ENCODE measurements around the gene DCUN1D2.
A peak's percentile ranks its signal among the peaks of the same experiment; 100 is the strongest.

DCUN1D2 gene

DNA sequence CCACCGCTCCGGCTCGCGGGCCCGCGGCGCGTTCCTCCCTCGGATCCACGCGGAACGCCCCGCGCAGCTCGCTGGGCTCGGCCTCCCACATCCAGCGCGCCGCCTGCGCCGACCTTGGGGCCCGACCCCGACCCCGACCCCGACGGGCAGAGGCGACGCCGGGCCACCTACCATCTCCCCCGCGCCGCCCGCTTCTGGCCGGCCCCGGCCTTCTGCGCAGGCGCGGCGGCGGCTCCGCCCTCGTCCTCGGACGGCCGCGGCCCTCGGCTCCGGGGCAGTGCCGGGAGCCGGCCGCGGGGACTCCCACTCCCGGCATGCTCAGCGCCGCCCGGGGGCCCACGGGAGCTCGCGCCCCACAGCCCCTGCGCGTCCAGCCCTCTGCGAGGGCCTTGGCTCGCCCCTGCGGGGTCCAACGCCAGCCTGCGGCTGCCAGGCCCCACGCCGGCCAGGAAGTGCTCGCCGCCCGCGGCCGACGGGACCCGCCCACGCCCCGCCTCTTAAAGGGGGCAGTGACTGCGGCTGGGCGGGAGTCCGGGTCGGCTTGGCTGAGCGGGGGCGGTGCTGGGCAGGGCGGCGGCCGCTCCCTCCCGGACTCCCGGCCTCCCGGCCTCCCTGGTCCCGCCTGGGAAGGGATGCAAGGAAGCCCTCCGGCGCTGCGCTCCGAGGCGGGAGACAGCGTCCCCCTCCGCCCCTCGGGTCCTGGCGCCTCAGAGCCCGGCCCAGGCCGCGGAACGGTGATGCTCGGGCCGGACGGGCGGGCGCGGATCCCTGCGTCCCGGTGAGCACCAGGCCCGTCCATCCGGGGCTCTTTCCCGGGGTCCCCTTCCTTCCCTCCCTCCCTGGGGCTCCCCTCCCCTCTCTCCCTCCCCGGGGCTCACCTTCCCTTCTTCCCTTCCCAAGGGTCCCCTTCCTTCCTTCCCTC lies at the start of gene DCUN1D2:
Gene DCUN1D2 (minus strand): TSS at position 216 of the 922 bp plus-strand sequence. CDS start 42 bp downstream, at position 174.
- peak within 1 kb of the TSS; percentile 94 for H3K4me3 ChIP-seq (ENCODE audit: low read depth, low read length)
- TF ChIP-seq, protein P1, sequence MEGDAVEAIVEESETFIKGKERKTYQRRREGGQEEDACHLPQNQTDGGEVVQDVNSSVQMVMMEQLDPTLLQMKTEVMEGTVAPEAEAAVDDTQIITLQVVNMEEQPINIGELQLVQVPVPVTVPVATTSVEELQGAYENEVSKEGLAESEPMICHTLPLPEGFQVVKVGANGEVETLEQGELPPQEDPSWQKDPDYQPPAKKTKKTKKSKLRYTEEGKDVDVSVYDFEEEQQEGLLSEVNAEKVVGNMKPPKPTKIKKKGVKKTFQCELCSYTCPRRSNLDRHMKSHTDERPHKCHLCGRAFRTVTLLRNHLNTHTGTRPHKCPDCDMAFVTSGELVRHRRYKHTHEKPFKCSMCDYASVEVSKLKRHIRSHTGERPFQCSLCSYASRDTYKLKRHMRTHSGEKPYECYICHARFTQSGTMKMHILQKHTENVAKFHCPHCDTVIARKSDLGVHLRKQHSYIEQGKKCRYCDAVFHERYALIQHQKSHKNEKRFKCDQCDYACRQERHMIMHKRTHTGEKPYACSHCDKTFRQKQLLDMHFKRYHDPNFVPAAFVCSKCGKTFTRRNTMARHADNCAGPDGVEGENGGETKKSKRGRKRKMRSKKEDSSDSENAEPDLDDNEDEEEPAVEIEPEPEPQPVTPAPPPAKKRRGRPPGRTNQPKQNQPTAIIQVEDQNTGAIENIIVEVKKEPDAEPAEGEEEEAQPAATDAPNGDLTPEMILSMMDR (IDR thresholded peaks at IDR 0.05; ENCODE audit: low read depth, low read length): no peak
- DNase-seq (ENCODE audit: low read depth, low spot score): peak; percentile 99
- in situ Hi-C loops (cut with HindIII; ENCODE audit: low sequenced_read_pairs): no loop called here

DNA sequence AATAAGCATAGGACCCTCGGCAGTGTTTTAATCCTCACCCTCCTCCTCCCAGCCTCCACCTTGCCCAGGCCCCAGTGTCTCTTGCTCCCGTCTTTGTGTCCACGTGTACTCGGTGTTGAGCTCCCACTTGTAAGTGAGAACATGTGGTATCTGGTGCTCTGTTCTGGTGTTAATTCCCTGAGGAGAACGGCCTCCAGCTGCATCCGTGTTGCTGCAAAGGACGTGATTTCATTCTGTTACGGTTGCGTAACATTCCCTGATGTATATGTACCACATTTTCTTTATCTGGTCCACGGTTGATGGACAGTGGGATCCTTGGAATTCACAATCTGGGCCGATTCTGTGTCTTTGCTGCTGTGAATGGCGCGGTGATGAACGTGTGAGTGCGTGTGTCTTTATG lies 49.3 kb upstream of the DCUN1D2 start:
- H3K4me3 ChIP-seq (ENCODE audit: low read depth, low read length): no peak overlapping the region
- TF ChIP-seq, protein P1 (IDR thresholded peaks at IDR 0.05; ENCODE audit: low read depth, low read length): no peak
- in situ Hi-C loops (cut with HindIII; ENCODE audit: low sequenced_read_pairs): no loop called here
- no peak for DNase-seq (ENCODE audit: low read depth, low spot score)

DNA sequence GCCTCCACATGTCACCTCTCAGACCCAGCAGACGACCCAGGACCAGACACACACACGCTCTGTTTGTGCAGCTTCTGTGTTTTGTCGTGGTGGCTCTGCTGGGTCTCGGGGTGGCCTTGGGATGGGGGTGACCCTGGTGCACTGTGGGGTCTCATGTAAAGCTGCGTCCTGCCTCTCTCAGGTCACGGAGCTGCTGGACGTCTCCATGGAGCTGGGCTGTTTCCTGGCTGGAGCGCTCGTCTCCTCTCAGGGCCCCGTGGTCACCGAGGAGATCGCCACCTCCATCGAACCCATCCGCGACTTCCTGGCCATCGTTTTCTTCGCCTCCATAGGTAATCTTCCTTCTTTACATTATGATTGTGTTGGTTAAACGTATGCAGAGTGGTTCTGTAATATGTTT lies 48.7 kb upstream of the DCUN1D2 start:
- TF ChIP-seq, protein P1 (IDR thresholded peaks at IDR 0.05; ENCODE audit: low read depth, low read length): no peak

DNA sequence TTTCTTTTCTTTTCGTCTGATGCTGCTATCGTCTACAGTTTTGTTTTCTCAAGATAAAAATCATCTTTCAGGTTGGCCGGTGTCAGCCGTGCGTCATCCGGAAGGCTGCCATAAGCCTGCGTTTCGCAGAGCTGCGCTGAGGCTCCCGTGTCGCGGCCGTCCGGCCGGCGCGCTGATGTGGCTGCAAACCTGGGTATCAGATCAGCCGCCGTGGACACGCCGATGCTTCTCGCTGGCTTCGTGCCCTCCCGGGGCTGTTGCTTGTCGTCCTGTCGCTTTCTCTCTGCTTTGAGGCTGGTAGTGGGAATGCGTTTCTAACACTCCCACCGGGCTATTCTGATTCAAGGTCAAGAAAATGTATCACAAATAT lies 48.2 kb upstream of the DCUN1D2 start:
- DNase-seq (ENCODE audit: low read depth, low spot score): no peak
- TF ChIP-seq, protein P1 (IDR thresholded peaks at IDR 0.05; ENCODE audit: low read depth, low read length): no peak
- H3K4me3 ChIP-seq (ENCODE audit: low read depth, low read length): no peak overlapping the region
- in situ Hi-C loops (cut with HindIII; ENCODE audit: low sequenced_read_pairs): no loop called here

More for the DNA sequence above, 48.7 kb upstream of the DCUN1D2 start:
- H3K4me3 ChIP-seq (ENCODE audit: low read depth, low read length): no peak overlapping the region
- DNase-seq (ENCODE audit: low read depth, low spot score): no peak
- in situ Hi-C loops (cut with HindIII; ENCODE audit: low sequenced_read_pairs): no loop called here

DNA sequence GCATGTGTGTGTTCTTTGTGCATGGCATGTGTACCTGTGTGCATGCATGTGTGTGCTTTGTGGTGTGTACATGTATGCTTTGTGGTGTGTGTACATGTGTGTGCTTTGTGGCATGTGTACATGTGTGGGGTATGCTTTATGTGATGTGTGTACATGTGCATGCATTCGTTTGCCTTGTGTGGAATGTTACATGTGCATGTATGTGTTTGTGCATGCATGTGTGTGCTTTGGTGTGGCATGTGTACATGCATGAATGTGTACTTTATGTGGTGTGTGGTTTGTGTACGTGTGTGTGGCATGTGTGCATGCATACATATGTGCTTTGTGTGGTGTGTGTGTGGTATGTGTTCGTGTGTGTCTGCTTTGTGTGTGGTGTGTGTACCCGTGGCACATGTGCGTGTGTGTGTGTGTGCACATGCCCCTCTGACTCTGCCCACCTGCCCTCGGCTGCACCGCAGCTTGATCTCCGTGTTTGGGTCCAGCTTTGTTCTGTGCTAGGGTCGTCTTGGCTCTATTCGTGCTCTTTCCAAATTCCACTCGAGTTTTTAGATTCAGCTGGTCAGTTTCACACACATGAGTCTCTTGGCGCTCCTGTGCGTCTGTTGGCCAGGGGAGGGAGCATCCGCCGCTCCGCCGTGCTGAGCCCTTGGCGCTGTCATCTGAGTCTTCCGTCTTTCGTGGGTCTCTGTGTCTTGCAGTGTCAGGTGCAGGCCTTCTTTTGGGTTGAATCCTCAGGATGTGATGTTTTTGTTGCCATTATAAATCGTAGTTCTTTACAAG lies 47.6 kb upstream of the DCUN1D2 start:
- TF ChIP-seq, protein P1 (IDR thresholded peaks at IDR 0.05; ENCODE audit: low read depth, low read length): no peak
- H3K4me3 ChIP-seq (ENCODE audit: low read depth, low read length): no peak overlapping the region
- no peak for DNase-seq (ENCODE audit: low read depth, low spot score)
- in situ Hi-C loops (cut with HindIII; ENCODE audit: low sequenced_read_pairs): no loop called here

DNA sequence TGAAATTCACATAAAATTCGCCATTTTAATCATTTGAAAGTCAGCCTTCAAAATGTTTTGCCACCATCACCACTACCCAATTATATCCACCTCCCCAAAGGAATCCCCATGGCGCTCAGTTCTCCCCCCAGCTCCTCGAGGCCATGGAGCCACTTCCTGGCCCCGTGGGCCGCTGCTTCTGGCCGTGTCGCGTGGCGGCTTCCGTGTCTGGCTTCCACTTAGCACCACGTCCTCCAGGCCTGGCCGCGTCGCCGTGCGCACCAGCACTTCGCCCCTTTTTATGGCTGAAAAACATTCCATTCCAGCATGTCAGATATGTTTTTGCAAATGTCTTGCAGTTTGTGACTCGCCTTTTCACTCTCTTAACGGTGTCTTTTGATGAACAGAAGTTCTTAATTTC lies 46.7 kb upstream of the DCUN1D2 start:
- TF ChIP-seq, protein P1 (IDR thresholded peaks at IDR 0.05; ENCODE audit: low read depth, low read length): no peak
- H3K4me3 ChIP-seq (ENCODE audit: low read depth, low read length): no peak overlapping the region
- in situ Hi-C loops (cut with HindIII; ENCODE audit: low sequenced_read_pairs): no loop called here
- no peak for DNase-seq (ENCODE audit: low read depth, low spot score)

Measured in astrocyte of the spinal cord (primary cell).